Endothelial cell of umbilical vein (primary cell): ENCODE data around the gene SUGCT. TPM values are rescaled to one million over a fixed set of nuclear protein-coding genes. Genes with fewer than 3 reads are reported as not detected.

ENCODE experiments used
- BruUV-seq: library from RNA; stranded (reverse); fragments of 400-500 nt; replicated peaks from 2 replicates; lab custom pipeline; 2021; lab: Mats Ljungman, UMichigan
- CTCF ChIA-PET: fragments of 300-600, 350-600 bp; sonication (Branson Sonifier 250); formaldehyde crosslinking; loops from one replicate; lab custom pipeline; 2021; ENCODE audit warnings: antibody characterized with exemption, inconsistent platforms; lab: Charles Lee
- POLR2A ChIA-PET: fragments of 300-600, 350-600 bp; sonication (Branson Sonifier 250); formaldehyde crosslinking; loops from one replicate; lab custom pipeline; 2021; ENCODE audit warnings: antibody characterized with exemption, inconsistent platforms; lab: Charles Lee
- DNase-seq: peaks from one replicate; pipeline ENCODE4 v3.0.0-alpha.2; 2011; ENCODE audit warnings: low read depth, low spot score
- FAIRE-seq: peaks from 2 replicates; lab custom pipeline; 2011; peaks lifted over from hg19 to GRCh38; lab: Jason Lieb, UNC
- H2AFZ ChIP-seq: 2 replicates; pipeline ENCODE4 v1.6.0; 2012; ENCODE audit warnings: low read depth, low read length, control low read depth, inconsistent platforms
- H3K27ac ChIP-seq: 2 replicates; pipeline ENCODE4 v1.5.1; 2011; ENCODE audit warnings: low read depth, mild to moderate bottlenecking, control low read depth, low read length, moderate library complexity; ENCODE audit not compliant: insufficient read depth
- H3K27me3 ChIP-seq, 2 experiments: 2 replicates each; pipeline versions ENCODE4 v1.6.0 to v1.6.1; 2011; ENCODE audit warnings: low read length in 2 of 2, mixed read lengths in 1 of 2; ENCODE audit not compliant: control insufficient read depth in 2 of 2, insufficient read depth in 2 of 2
- H3K36me3 ChIP-seq, 2 experiments: 2 replicates in 1 of 2; 3 replicates in 1 of 2; pipeline ENCODE4 v1.5.1; 2011; ENCODE audit warnings: low read length in 2 of 2, mild to moderate bottlenecking in 1 of 2, moderate library complexity in 1 of 2; ENCODE audit not compliant: control insufficient read depth in 2 of 2, insufficient read depth in 2 of 2; ENCODE audit errors: extremely low read depth in 1 of 2
- H3K4me1 ChIP-seq: 3 replicates; pipeline ENCODE4 v1.5.1; 2011; ENCODE audit warnings: mild to moderate bottlenecking, low read length; ENCODE audit not compliant: control insufficient read depth, insufficient read depth; ENCODE audit errors: extremely low read depth
- H3K4me2 ChIP-seq: 2 replicates; pipeline ENCODE4 v1.6.1; 2011; ENCODE audit warnings: low read length, control low read depth, mixed read lengths; ENCODE audit not compliant: insufficient read depth
- H3K4me3 ChIP-seq, 3 experiments: fragments of 200-600 bp in 1 of 3; sonication (generic), shearing (Covaris generic) in 1 of 3; replicated peaks in 1 of 3; 2 replicates each; pipeline ENCODE4 v1.5.1; 2011 to 2016; ENCODE audit warnings: control low read depth in 3 of 3, low read length in 3 of 3, mild to moderate bottlenecking in 2 of 3, inconsistent platforms in 1 of 3, low read depth in 1 of 3, moderate library complexity in 1 of 3; ENCODE audit not compliant: insufficient read depth in 1 of 3
- H3K79me2 ChIP-seq: 2 replicates; pipeline ENCODE4 v1.6.0; 2012; ENCODE audit warnings: low read length, inconsistent platforms; ENCODE audit not compliant: control insufficient read depth, insufficient read depth
- H3K9ac ChIP-seq: replicated peaks from 2 replicates; pipeline ENCODE3; 2011; ENCODE audit warnings: low read length, control low read depth; ENCODE audit not compliant: insufficient read depth; ENCODE audit errors: extremely low read depth
- H3K9me1 ChIP-seq: replicated peaks from 3 replicates; pipeline ENCODE4 v1.6.0; 2011; ENCODE audit warnings: mild to moderate bottlenecking, low read length; ENCODE audit not compliant: control insufficient read depth, insufficient read depth; ENCODE audit errors: extremely low read depth
- H3K9me3 ChIP-seq: replicated peaks from 2 replicates; pipeline ENCODE4 v1.5.1; 2012; ENCODE audit warnings: low read length, inconsistent platforms; ENCODE audit not compliant: control insufficient read depth, insufficient read depth
- H4K20me1 ChIP-seq: replicated peaks from 2 replicates; pipeline ENCODE3; 2011; ENCODE audit warnings: mild to moderate bottlenecking, low read length; ENCODE audit not compliant: control insufficient read depth, insufficient read depth; ENCODE audit errors: extremely low read depth
- CTCF ChIP-seq, 2 donors: IDR thresholded peaks; 1 replicate in 1 of 2; 2 replicates in 1 of 2; pipeline ENCODE4 v1.5.1; 2011; ENCODE audit warnings: low read length in 2 of 2, mild to moderate bottlenecking in 2 of 2, moderate library complexity in 2 of 2, control low read depth in 1 of 2, inconsistent platforms in 1 of 2, low read depth in 1 of 2; ENCODE audit not compliant: insufficient read depth in 1 of 2; ENCODE audit errors: extremely low read depth in 1 of 2
- EZH2 ChIP-seq: IDR thresholded peaks from 2 replicates; pipeline ENCODE4 v1.6.1; 2012; ENCODE audit warnings: borderline replicate concordance, low read depth, mild to moderate bottlenecking, moderate library complexity, low read length, inconsistent platforms; ENCODE audit not compliant: severe bottlenecking
- FOS ChIP-seq: IDR thresholded peaks from 2 replicates; pipeline ENCODE4 v1.6.1; 2011; ENCODE audit warnings: mild to moderate bottlenecking, low read length, moderate library complexity, borderline replicate concordance; ENCODE audit not compliant: insufficient read depth
- GATA2 ChIP-seq: IDR thresholded peaks from 2 replicates; pipeline ENCODE4 v1.7.0; 2011; ENCODE audit warnings: low read depth, mild to moderate bottlenecking, moderate library complexity, mixed read lengths, low read length; ENCODE audit not compliant: insufficient read length, insufficient read depth
- JUN ChIP-seq: IDR thresholded peaks from 2 replicates; pipeline ENCODE4 v1.6.1; 2011; ENCODE audit warnings: borderline replicate concordance, low read depth; ENCODE audit not compliant: insufficient read length, insufficient read depth
- MAX ChIP-seq: IDR thresholded peaks from 2 replicates; pipeline ENCODE4 v1.6.1; 2011; ENCODE audit not compliant: insufficient read depth, insufficient read length
- MYC ChIP-seq: IDR thresholded peaks from one replicate; pipeline ENCODE4 v1.6.1; 2011; ENCODE audit warnings: mild to moderate bottlenecking, low read depth, low read length
- POLR2A ChIP-seq: IDR thresholded peaks from 2 replicates; pipeline ENCODE4 v1.6.1; 2012; ENCODE audit warnings: low read depth, mild to moderate bottlenecking, control low read depth, low read length
- POLR2AphosphoS5 ChIP-seq: IDR thresholded peaks from 2 replicates; pipeline ENCODE4 v1.6.1; 2012; ENCODE audit warnings: low read depth, mild to moderate bottlenecking, control low read depth, low read length, moderate library complexity; ENCODE audit not compliant: insufficient read depth
- dilution Hi-C: fragments of 300-500 bp; cut with MboI; formaldehyde crosslinking; loops from one replicate; pipeline ENCODE4 v1.15.0; 2019; ENCODE audit warnings: low sequenced_read_pairs; ENCODE audit not compliant: extremely low pct_ligation_motif_present
- intact Hi-C: fragments of 100-400 bp; cut with micrococcal nuclease; formaldehyde crosslinking; loops from one replicate; pipeline ENCODE4 v1.10.0; 2022
- polyA plus RNA-seq, 4 experiments: library from polyadenylated mRNA; depleted of rRNA in 3 of 4; stranded (reverse) in 3 of 4; unstranded in 1 of 4; fragments of >200 nt; gene quantifications; 2 replicates each; pipeline versions ENCODE4 v1.2.1 to v1.2.3, GENCODE V29; 2011 to 2012; ENCODE audit warnings: missing spikeins in 1 of 4
- total RNA-seq: library from RNA; stranded (reverse); gene quantifications from 2 replicates; pipeline ENCODE4 v1.2.3, GENCODE V29; 2021

Gene SUGCT
- total and polyA plus RNA-seq, 2 donors (not counting 3 experiments of a cell fraction or from before 2014, with no cell fraction given) = 1.2 to 1.4 TPM

GRCh38 chr7:40341836-40342235 is 207.0 kb downstream of the SUGCT start:
- no peaks in the 10 kb centered on the region for H3K36me3 ChIP-seq
- H2AFZ ChIP-seq = no peak overlapping the region
- ChIA-PET POLR2A (no interaction called here), CTCF (interaction anchor here (1.0 kb wide), 1 partner anchor 110 kb away, joined by 5 read pairs; no protein-coding TSS in a partner anchor)
- H3K9ac ChIP-seq = no peak overlapping the region
- H3K4me2 ChIP-seq = no peak overlapping the region
- H3K9me1 ChIP-seq = no peaks in the 10 kb centered on the region
- dilution Hi-C loops = no loop called here
- H3K79me2 ChIP-seq = no peaks in the 10 kb centered on the region
- TF ChIP-seq MAX (no peak), GATA2 (no peak), CTCF (IDR thresholded peaks at IDR 0.05; ENCODE audit: extremely low read depth in 1 of 2, insufficient read depth in 1 of 2, low read depth in 1 of 2, low read length in 2 of 2) (no peak), FOS (no peak), MYC (no peak), EZH2 (no peak), JUN (no peak), POLR2AphosphoS5 (no peak), POLR2A (no peak)
- no peak overlapping the region for H3K27ac ChIP-seq
- no TSS peak for BruUV-seq
- no peaks in the 10 kb centered on the region for H3K27me3 ChIP-seq
- DNase-seq (no peak), FAIRE-seq (no peak)
- H3K4me1 ChIP-seq = no peaks in the 10 kb centered on the region
- no peaks in the 10 kb centered on the region for H3K9me3 ChIP-seq
- no peaks in the 10 kb centered on the region for H4K20me1 ChIP-seq
- no peak overlapping the region for H3K4me3 ChIP-seq
- intact Hi-C loops = loop anchor here (10.0 kb wide), 1 partner anchor 383 kb away; no protein-coding TSS in a partner anchor
